Stromal cell of bone marrow (primary cell): ENCODE data around the gene MPZL1.
"Not testable (repeated sequence)": the region's sequence is repeated elsewhere in the genome, so short reads cannot be mapped to it uniquely, and the experiment has no call there.

ENCODE experiments used
- DNase-seq: peaks from one replicate; pipeline ENCODE4 v3.0.0-alpha.2; 2012; ENCODE audit warnings: low read depth

MPZL1 gene

DNA sequence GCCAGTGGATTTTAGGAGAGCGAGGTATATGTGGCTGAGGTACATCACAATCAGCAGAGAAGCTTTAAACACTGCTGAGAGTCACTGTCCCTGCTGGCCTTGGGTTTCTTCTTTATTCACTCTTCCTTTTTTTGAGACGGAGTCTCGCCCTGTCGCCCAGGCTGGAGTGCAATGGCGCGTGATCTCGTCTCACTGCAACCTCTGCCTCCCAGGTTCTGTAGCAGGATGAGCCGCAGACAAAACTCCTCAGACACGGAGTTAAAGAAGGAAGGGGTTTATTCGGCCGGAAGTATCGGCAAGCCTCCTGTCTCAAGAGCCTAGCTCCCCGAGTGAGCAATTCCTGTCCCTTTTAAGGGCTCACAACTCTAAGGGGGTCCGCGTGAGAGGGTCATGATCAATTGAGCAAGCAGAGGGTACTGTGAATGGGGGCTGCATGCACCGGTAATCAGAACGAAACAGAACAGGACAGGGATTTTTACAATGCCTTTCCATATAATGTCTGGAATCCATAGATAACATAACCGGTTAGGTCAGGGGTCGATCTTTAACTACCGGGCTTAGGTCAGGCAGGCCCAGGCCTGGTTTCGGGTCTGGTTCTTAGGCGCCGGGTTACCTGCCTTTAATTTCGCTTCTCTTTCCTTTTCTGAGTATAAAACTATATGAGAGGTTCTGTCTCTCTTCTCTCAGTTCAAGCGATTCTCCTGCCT lies 1.9 kb upstream of the MPZL1 start:
- not testable (repeated sequence) for DNase-seq

- DNase-seq: peak; percentile 64
Measured at GRCh38 chr1:167720965-167721616, 691 bp upstream of the MPZL1 start.

DNA sequence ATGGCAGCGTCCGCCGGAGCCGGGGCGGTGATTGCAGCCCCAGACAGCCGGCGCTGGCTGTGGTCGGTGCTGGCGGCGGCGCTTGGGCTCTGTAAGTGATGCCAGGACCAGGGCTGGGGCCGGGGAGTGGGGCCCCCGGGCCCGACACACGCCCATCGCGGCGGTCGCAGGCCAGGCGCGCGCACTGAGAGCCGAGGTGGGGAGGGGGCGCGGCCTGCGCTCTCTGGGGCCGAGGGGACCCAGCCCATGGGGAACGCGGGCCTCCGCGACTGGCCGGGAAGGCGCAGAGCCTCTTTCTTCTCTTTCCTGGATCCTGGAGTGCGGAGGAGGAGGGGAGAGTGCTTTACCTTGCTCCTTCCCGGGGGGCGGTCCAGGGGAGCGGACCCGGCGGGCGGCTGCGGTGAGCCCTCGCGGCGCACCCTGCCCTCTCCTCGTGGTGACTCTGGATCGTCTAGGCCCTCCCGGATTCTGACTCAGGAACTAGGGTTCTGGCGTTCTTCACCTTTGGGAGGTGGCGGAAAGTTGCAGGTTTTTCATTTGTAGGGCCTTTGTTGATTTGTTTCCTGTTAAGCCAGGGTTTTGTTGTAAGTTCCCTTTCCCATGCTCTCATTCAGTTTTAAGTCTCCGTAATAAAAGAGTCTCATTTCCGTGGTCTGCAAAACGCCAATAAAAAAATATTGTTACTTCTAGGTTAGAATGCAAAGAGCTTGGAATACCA lies 529 bp downstream of the MPZL1 start:
- no peak for DNase-seq

DNA sequence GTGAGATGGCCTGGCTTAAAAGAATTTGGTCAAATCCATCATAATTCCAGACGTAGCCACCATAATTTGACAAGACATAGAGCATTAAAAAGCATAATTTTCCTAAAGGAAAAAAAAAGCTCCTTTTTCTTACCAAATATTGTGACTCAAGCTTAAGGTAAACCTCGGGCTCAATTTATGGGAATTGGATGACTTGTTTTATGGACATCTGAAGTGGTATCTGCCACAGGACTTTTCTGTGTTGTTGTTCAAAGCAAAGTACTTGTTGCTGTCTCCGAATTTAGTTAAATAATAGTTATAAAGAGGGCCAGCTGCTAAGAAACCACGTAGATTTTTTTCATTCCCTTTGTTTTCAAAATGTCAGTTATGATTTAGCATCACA lies 1.1 kb downstream of the MPZL1 start:
- no peak for DNase-seq

GRCh38 chr1:167723707-167724323 lies 2.0 kb downstream of the MPZL1 start:
- no peak for DNase-seq

DNA sequence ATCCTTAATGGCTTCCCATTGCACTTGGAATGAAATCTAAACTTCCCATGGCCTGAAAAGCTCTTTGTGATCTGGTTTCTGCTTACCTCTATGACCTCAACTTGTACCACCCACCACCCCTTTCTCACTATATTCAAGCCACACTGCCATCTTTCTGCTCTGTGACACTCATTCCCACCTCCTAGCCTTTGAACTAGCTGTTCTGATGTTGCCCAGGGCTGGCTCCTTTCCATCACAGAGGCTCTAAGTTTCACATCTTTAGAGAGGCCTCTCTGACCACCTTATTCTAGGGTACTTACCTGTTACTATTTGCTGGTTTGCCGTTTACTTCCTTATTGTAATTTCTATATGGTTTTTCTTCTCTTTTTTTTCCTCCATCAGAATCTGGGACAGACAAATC lies 4.2 kb downstream of the MPZL1 start:
- DNase-seq: no peak

GRCh38 chr1:167728818-167729410 lies 7.1 kb downstream of the MPZL1 start:
- DNase-seq: no peak

GRCh38 chr1:167734227-167734626 lies 12.4 kb downstream of the MPZL1 start:
- no peak for DNase-seq

DNA sequence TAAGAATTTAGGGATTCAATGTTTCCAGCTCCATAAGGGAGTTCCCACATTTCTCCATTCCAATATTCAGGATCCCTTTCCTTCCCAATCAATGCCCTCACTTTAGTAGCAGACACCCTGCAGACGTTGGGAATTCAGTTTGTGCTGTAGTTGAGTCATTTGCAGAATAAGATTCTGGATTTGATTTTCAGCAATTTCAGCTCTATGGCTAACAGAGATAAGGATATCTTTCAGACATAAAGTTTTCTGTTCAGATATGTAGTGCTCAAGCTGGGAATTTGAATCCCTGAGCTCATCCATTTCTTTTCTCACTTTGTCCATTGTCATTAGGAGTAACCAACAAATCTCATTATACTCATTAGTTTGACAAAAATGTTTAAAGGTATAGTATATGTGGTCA lies 13.1 kb downstream of the MPZL1 start:
- DNase-seq: no peak

DNA sequence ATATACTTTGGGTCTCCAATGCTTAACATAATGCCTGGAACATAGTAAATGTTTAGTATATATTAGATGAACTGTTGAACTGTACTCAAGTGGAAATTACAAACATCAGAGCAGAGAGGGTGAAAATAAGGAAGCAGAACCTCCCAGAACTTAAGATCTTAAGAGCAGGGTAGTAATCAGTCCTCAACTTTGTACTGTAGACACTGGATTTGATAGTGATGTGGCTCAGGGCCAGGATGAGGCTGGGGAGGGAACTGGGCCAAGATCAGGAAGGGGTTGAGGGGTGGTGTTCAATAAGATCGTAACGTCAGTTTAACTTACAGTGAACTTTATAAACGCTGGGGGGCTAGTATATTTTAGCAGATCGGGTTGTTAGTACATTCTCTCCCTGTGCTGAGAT lies 15.4 kb downstream of the MPZL1 start:
- DNase-seq: no peak

- no peak for DNase-seq
Measured at GRCh38 chr1:167738158-167738557, 16.4 kb downstream of the MPZL1 start.

- no peak for DNase-seq
Measured at GRCh38 chr1:167739752-167740151, 18.0 kb downstream of the MPZL1 start.

DNA sequence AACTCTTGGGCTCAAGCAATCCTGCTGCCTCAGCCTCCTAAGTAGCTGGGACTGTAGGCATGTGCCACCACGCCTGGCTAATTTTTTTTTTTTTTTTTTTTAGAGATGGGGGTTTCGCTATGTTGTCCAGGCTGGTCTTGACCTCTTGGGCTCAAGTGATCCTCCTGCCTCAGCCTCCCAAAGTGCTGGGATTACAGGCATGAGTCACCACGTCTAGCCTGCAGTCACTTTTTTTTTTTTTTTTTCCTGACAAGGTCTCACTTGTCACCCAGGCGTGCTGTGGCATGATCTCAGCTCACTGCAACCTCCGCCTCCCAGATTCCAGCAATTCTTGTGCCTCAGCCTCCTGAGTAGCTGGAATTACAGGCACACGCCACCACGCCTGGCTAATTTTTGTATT lies 19.3 kb downstream of the MPZL1 start:
- not testable (repeated sequence) for DNase-seq

- not testable (repeated sequence) for DNase-seq
Measured at GRCh38 chr1:167742392-167743057, 20.7 kb downstream of the MPZL1 start.

GRCh38 chr1:167744901-167745300 lies 23.1 kb downstream of the MPZL1 start:
- no peak for DNase-seq

DNA sequence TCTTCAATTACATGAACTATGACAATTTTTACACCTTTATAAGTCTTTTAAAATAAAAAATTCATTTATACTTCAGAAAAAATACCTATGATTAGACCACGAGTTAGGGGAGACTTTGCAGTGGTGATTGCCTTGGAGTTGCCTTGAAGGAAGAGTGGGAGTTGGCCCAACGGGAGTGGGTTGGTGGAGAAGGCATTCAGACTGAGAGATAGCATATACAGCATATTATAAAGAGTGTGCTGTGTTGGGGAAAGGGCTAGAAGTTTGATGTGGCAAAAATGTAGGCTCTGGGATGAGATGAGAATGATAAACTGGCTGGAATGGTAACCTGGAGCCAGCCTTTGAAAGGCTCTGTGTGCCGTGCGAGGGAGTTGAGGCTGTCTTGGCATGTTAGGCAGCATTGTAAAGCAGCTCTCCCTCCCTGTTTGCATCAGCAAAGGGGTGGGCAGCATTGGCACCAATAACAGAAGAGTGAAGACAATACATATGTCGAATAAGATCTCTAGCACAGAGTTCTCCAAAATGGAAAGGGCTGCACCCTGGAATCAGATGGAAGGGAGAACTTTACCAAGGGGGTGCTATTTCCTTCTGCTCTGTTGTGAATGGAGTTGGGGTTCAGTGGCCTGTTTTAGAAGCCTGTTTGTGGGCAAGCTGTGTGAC lies 24.4 kb downstream of the MPZL1 start:
- DNase-seq: no peak

DNA sequence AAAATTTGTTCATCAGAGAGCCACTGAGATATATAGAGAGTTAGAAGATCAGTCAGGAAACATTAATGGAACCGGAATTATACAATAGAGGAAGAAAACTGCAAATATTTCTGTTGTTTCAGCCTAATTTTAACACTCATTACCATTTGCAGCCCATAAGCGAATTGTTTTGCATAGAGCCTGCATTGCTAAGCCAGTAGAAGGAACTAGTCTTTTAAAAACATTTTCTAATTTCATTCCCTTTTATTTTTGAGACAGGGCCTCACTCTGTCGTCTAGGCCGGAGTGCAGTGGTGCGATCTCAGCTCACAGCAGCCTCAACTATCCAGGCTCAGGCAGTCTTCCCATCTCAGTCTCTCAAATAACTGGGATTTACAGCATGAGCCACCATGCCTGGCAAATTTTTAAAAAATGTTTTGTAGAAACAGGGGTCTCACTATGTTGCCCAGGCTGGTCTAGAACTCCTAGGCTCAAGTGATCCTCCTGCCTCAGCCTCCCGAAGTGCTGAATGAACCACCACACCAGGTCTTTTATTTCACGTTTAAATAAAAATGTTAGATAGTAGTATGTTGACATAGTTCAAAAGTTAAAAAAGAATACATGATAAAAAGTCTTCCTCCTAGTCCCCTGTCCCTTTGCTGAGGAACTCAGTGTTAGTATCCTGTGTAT lies 25.3 kb downstream of the MPZL1 start:
- no peak for DNase-seq

DNA sequence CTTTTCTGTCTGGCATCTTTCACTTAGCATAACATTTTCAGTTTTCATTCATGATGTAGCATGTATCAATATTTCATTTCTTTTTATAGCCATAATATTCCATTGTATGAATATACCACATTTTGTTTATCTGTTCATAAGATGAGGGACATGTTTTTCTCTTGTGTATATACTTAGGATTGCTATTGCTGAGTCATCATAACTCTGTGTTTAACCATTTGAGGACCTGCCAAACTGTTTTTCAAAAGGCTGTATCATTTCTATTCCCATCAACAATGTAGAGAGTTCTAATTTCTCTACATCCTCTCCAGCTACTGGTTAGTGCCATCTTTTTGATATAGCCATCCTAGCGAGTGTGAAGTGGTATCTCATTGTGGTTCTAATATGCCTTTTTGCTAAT lies 26.2 kb downstream of the MPZL1 start:
- no peak for DNase-seq

GRCh38 chr1:167748906-167749305 lies 27.1 kb downstream of the MPZL1 start:
- DNase-seq: no peak

DNA sequence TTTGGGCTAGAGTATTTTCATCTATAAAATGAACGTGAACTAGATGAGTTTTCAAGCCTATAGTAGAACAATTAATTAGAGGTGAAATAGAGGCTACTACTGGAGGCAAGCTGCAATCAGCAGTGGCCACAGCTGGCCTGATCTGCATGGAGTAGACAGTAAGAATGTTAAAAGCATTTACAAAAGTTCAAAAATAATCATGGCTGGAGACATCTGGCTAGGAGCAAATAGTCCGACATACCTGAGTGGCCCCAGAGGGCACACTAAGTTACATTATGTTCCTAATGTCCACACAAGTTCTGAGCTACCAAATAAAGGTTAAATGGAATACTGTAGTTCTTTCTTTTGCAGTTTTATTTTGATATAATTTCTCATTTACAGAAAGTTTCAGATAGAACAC lies 28.0 kb downstream of the MPZL1 start:
- no peak for DNase-seq

DNA sequence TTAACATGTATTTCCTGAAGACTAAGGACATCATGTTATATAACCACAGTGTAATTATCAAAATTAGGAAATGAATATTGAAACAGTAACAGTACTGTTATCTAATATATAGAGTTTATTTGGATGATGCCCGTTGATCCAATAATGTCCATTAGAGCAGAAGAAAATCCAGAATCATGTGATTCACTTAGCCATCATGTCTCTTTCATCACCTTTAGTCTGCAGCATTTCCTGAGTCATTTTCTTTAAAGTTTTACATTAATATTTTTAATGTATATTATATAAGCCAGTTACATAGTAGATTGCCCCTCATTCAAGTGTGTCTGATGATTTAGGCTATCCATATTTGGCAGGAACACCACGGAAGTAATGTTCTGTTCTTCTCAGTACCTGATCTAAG lies 28.9 kb downstream of the MPZL1 start:
- DNase-seq: no peak
